ENCODE measurements around the gene JAKMIP3. TPM values are rescaled to one million over a fixed set of nuclear protein-coding genes. Genes with fewer than 3 reads are reported as not detected.

Gene JAKMIP3
- total RNA-seq, 1 experiment from 2014 or later: 0.17 TPM

DNA sequence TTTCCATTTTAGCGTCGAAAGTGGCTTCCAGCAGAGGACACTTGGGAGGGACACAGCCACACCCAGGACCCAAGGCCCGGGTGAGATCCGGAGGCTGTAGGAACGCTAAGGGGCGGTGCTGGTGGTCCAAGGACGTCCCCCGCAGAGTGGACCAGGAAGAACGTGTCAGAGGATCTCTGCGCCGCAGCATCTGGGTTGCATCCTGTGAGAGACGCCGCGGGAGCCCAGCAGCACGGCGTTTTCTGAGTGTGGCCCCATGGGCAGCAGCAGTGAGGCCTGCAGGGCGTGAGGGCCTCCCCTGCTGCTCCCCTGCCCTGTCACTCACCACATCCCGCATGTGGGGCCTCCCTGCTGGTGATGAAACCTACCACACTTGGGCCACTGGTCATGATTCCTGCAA, 43.5 kb upstream of the JAKMIP3 start:
- Histone ChIP-seq H3K27ac (ENCODE audit: low read depth, low read length) (no peak overlapping the region), H4K20me1 (ENCODE audit: insufficient read depth) (no peaks in the 10 kb centered on the region), H3K9ac (ENCODE audit: low read length) (no peak overlapping the region), H3K79me2 (ENCODE audit: insufficient read depth, low read length) (no peaks in the 10 kb centered on the region), H3K4me3 (replicated peaks in 1 of 2; ENCODE audit: low read depth in 1 of 2, low read length in 2 of 2) (no peak overlapping the region), H3K9me2 (ENCODE audit: insufficient read depth) (no peaks in the 10 kb centered on the region), H3K9me3 (ENCODE audit: control insufficient read depth in 1 of 2, insufficient read depth in 1 of 2, low read depth in 1 of 2, low read length in 2 of 2) (no peaks in the 10 kb centered on the region), H3K4me2 (ENCODE audit: low read length) (no peak overlapping the region), H2AFZ (ENCODE audit: low read depth, low read length, poor library complexity, severe bottlenecking) (no peak overlapping the region), H3K4me1 (ENCODE audit: control insufficient read depth in 1 of 2, insufficient read depth in 2 of 2, low read length in 2 of 2) (peaks cover 0 to 11% of the 10 kb centered on the region in 2 experiments; a peak in 2 of 4 replicates), H3K27me3 (ENCODE audit: insufficient read depth, low read length) (no peaks in the 10 kb centered on the region), H3K36me3 (ENCODE audit: control insufficient read depth in 1 of 2, insufficient read depth in 2 of 2, low read length in 2 of 2) (no peaks in the 10 kb centered on the region)
- POLR2A ChIA-PET: no interaction called here
- TF ChIP-seq EZH2phosphoT487 (IDR thresholded peaks at IDR 0.05; ENCODE audit: borderline replicate concordance): no peak
- TF ChIP-seq, protein P1, sequence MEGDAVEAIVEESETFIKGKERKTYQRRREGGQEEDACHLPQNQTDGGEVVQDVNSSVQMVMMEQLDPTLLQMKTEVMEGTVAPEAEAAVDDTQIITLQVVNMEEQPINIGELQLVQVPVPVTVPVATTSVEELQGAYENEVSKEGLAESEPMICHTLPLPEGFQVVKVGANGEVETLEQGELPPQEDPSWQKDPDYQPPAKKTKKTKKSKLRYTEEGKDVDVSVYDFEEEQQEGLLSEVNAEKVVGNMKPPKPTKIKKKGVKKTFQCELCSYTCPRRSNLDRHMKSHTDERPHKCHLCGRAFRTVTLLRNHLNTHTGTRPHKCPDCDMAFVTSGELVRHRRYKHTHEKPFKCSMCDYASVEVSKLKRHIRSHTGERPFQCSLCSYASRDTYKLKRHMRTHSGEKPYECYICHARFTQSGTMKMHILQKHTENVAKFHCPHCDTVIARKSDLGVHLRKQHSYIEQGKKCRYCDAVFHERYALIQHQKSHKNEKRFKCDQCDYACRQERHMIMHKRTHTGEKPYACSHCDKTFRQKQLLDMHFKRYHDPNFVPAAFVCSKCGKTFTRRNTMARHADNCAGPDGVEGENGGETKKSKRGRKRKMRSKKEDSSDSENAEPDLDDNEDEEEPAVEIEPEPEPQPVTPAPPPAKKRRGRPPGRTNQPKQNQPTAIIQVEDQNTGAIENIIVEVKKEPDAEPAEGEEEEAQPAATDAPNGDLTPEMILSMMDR (IDR thresholded peaks at IDR 0.05 in 2 of 3, conservative IDR thresholded peaks at IDR 0.05 in 1 of 3; ENCODE audit: borderline replicate concordance in 1 of 3, insufficient read depth in 1 of 3, low read depth in 2 of 3, low read length in 2 of 3): no peak
- no peak for TF ChIP-seq ELF1 (IDR thresholded peaks at IDR 0.05; ENCODE audit: borderline replicate concordance, low read depth)
- no peak for TF ChIP-seq ZFX (IDR thresholded peaks at IDR 0.05)
- no peak for TF ChIP-seq EZH2 (IDR thresholded peaks at IDR 0.05)
- no peak for TF ChIP-seq FOSL1 (IDR thresholded peaks at IDR 0.05; ENCODE audit: low read depth)
- no peak for TF ChIP-seq SRF (IDR thresholded peaks at IDR 0.05; ENCODE audit: low read depth)
- TF ChIP-seq ZNF274 (IDR thresholded peaks at IDR 0.05; ENCODE audit: low read depth, low read length): no peak
- no peak for TF ChIP-seq SIN3A (IDR thresholded peaks at IDR 0.05; ENCODE audit: low read depth)
- TF ChIP-seq, protein P2, sequence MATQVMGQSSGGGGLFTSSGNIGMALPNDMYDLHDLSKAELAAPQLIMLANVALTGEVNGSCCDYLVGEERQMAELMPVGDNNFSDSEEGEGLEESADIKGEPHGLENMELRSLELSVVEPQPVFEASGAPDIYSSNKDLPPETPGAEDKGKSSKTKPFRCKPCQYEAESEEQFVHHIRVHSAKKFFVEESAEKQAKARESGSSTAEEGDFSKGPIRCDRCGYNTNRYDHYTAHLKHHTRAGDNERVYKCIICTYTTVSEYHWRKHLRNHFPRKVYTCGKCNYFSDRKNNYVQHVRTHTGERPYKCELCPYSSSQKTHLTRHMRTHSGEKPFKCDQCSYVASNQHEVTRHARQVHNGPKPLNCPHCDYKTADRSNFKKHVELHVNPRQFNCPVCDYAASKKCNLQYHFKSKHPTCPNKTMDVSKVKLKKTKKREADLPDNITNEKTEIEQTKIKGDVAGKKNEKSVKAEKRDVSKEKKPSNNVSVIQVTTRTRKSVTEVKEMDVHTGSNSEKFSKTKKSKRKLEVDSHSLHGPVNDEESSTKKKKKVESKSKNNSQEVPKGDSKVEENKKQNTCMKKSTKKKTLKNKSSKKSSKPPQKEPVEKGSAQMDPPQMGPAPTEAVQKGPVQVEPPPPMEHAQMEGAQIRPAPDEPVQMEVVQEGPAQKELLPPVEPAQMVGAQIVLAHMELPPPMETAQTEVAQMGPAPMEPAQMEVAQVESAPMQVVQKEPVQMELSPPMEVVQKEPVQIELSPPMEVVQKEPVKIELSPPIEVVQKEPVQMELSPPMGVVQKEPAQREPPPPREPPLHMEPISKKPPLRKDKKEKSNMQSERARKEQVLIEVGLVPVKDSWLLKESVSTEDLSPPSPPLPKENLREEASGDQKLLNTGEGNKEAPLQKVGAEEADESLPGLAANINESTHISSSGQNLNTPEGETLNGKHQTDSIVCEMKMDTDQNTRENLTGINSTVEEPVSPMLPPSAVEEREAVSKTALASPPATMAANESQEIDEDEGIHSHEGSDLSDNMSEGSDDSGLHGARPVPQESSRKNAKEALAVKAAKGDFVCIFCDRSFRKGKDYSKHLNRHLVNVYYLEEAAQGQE (IDR thresholded peaks at IDR 0.05; ENCODE audit: low read depth): no peak
- no peak for TF ChIP-seq YY1 (IDR thresholded peaks at IDR 0.05; ENCODE audit: extremely low read depth, insufficient replicate concordance, low read depth, low read length)
- no peak for TF ChIP-seq EGR1 (IDR thresholded peaks at IDR 0.05; ENCODE audit: low read depth)
- TF ChIP-seq, protein P3, sequence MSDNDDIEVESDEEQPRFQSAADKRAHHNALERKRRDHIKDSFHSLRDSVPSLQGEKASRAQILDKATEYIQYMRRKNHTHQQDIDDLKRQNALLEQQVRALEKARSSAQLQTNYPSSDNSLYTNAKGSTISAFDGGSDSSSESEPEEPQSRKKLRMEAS (IDR thresholded peaks at IDR 0.05): no peak
- CTCF ChIA-PET: interaction anchor here (1.0 to 1.7 kb wide), 6 partner anchors 18 to 136 kb away, joined by 3 to 13 read pairs (median 4); partner anchors contain the start of gene PPP2R2D
- RAD21 ChIA-PET (ENCODE audit: low non-redundant PET in 1 of 2, low total read pairs in 2 of 2, uncharacterized antibody in 2 of 2, unreplicated experiment in 2 of 2): interaction anchor here in 1 of 2 experiments (1.5 kb wide), 1 partner anchor 137 kb away, joined by 7 read pairs; no protein-coding TSS in a partner anchor
- BruUV-seq (replicated peaks): no TSS peak
- ATAC-seq (no peak), DNase-seq (ENCODE audit: low read depth, low spot score) (no peak)
- intact Hi-C loops (cut with micrococcal nuclease): no loop called here
